GM19455 (cell line): ENCODE measurements around the gene SLIT1.

ENCODE experiments used
- ATAC-seq: cut with Tn5 transposase; IDR thresholded peaks from one replicate; pipeline ENCODE4 v1.9.1; 2021; ENCODE audit not compliant: unreplicated experiment

Gene SLIT1

GRCh38 chr10:97174276-97174775 is 11.4 kb downstream of the SLIT1 start:
- no peak for ATAC-seq

- no peak for ATAC-seq
Measured at GRCh38 chr10:97173036-97173435, 12.7 kb downstream of the SLIT1 start.

GRCh38 chr10:97171001-97171400 is 14.8 kb downstream of the SLIT1 start:
- ATAC-seq: no peak

GRCh38 chr10:97169911-97170693 is 15.7 kb downstream of the SLIT1 start:
- ATAC-seq: no peak

- no peak for ATAC-seq
Measured at GRCh38 chr10:97169063-97169462, 16.7 kb downstream of the SLIT1 start.

GRCh38 chr10:97168645-97169044 is 17.1 kb downstream of the SLIT1 start:
- ATAC-seq: no peak

- no peak for ATAC-seq
Measured at GRCh38 chr10:97165499-97165898, 20.3 kb downstream of the SLIT1 start.

- no peak for ATAC-seq
Measured at GRCh38 chr10:97163781-97164501, 21.8 kb downstream of the SLIT1 start.

GRCh38 chr10:97163181-97163580 is 22.6 kb downstream of the SLIT1 start:
- ATAC-seq: no peak

GRCh38 chr10:97159646-97160305 is 26.0 kb downstream of the SLIT1 start:
- ATAC-seq: no peak

- ATAC-seq: no peak
Measured at GRCh38 chr10:97157578-97158095, 28.1 kb downstream of the SLIT1 start.

GRCh38 chr10:97154781-97155180 is 31.0 kb downstream of the SLIT1 start:
- ATAC-seq: no peak

- no peak for ATAC-seq
Measured at GRCh38 chr10:97154162-97154561, 31.6 kb downstream of the SLIT1 start.

GRCh38 chr10:97153270-97153850 is 32.4 kb downstream of the SLIT1 start:
- no peak for ATAC-seq

- no peak for ATAC-seq
Measured at GRCh38 chr10:97151307-97151914, 34.3 kb downstream of the SLIT1 start.

- ATAC-seq: no peak
Measured at GRCh38 chr10:97150616-97151015, 35.1 kb downstream of the SLIT1 start.

- no peak for ATAC-seq
Measured at GRCh38 chr10:97150013-97150595, 35.7 kb downstream of the SLIT1 start.

- ATAC-seq: no peak
Measured at GRCh38 chr10:97149079-97149531, 36.7 kb downstream of the SLIT1 start.

GRCh38 chr10:97144297-97144696 is 41.5 kb downstream of the SLIT1 start:
- ATAC-seq: no peak

- ATAC-seq: no peak
Measured at GRCh38 chr10:97142834-97143233, 42.9 kb downstream of the SLIT1 start.
